Measurements from ENCODE around the gene GINS1. TPM values are rescaled to one million over a fixed set of nuclear protein-coding genes. Genes with fewer than 3 reads are reported as not detected.

Gene GINS1
- total RNA-seq, 1 donor from 2014 or later = 6.6 TPM

- H3K27ac ChIP-seq (ENCODE audit: low read depth, low read length) = no peak overlapping the region
Observed at GRCh38 chr20:25378884-25379733, 28.4 kb upstream of the GINS1 start.

GRCh38 chr20:25380945-25381614 is 26.4 kb upstream of the GINS1 start:
- Histone ChIP-seq H3K9me3 (ENCODE audit: insufficient read depth, low read depth, low read length) (no peaks in the 10 kb centered on the region), H3K4me1 (ENCODE audit: insufficient read depth, low read length) (peaks cover 2% of the 10 kb centered on the region), H3K36me3 (ENCODE audit: insufficient read depth, low read length) (peaks cover 3% of the 10 kb centered on the region), H3K27ac (ENCODE audit: low read depth, low read length) (no peak overlapping the region), H3K27me3 (ENCODE audit: insufficient read depth, low read length) (no peaks in the 10 kb centered on the region), H3K4me3 (ENCODE audit: insufficient read depth, low read depth, low read length) (no peak overlapping the region), H3K79me2 (ENCODE audit: insufficient read depth, low read length) (peaks cover 89% of the 10 kb centered on the region), H2AFZ (ENCODE audit: low read depth, low read length) (no peak overlapping the region), H3K4me2 (ENCODE audit: low read length) (no peak overlapping the region), H4K20me1 (ENCODE audit: insufficient read depth, low read length) (peaks cover 48% of the 10 kb centered on the region), H3K9ac (ENCODE audit: low read length) (no peak overlapping the region)
- H3K36me3 Mint-ChIP-seq (ENCODE audit: low read depth, unreplicated experiment) = peaks cover 9% of the 10 kb centered on the region
- H3K4me3 Mint-ChIP-seq (ENCODE audit: unreplicated experiment) = no peak overlapping the region
- H3K27me3 Mint-ChIP-seq (ENCODE audit: low read depth, unreplicated experiment) = no peaks in the 10 kb centered on the region
- H3K27ac Mint-ChIP-seq (ENCODE audit: unreplicated experiment) = no peak overlapping the region
- H3K4me1 Mint-ChIP-seq (ENCODE audit: low read depth, unreplicated experiment) = peaks cover 19% of the 10 kb centered on the region
- TF ChIP-seq CTCF (IDR thresholded peaks at IDR 0.05; ENCODE audit: insufficient read depth, low read depth, low read length) = no peak
- no peak for TF ChIP-seq EZH2 (IDR thresholded peaks at IDR 0.05; ENCODE audit: insufficient read depth, low read length)
- H3K9me3 Mint-ChIP-seq (ENCODE audit: unreplicated experiment) = no peaks in the 10 kb centered on the region
- DNase-seq (ENCODE audit: low read depth) (no peak), FAIRE-seq (no peak)

More at GRCh38 chr20:25378884-25379733, 28.4 kb upstream of the GINS1 start:
- peaks cover 2% of the 10 kb centered on the region for H3K4me1 ChIP-seq (ENCODE audit: insufficient read depth, low read length)
- Mint-ChIP-seq H3K4me1 (ENCODE audit: low read depth, unreplicated experiment) (peaks cover 25% of the 10 kb centered on the region), H3K27me3 (ENCODE audit: low read depth, unreplicated experiment) (no peaks in the 10 kb centered on the region), H3K36me3 (ENCODE audit: low read depth, unreplicated experiment) (peaks cover 19% of the 10 kb centered on the region), H3K9me3 (ENCODE audit: unreplicated experiment) (no peaks in the 10 kb centered on the region), H3K4me3 (ENCODE audit: unreplicated experiment) (no peak overlapping the region), H3K27ac (ENCODE audit: unreplicated experiment) (peak overlapping the region; percentile 35)
- peaks cover 48% of the 10 kb centered on the region for H4K20me1 ChIP-seq (ENCODE audit: insufficient read depth, low read length)
- peaks cover 3% of the 10 kb centered on the region for H3K36me3 ChIP-seq (ENCODE audit: insufficient read depth, low read length)
- no peak overlapping the region for H3K4me2 ChIP-seq (ENCODE audit: low read length)
- H3K79me2 ChIP-seq (ENCODE audit: insufficient read depth, low read length) = peaks cover 86% of the 10 kb centered on the region
- H3K27me3 ChIP-seq (ENCODE audit: insufficient read depth, low read length) = no peaks in the 10 kb centered on the region
- no peaks in the 10 kb centered on the region for H3K9me3 ChIP-seq (ENCODE audit: insufficient read depth, low read depth, low read length)
- FAIRE-seq (no peak), DNase-seq (ENCODE audit: low read depth) (no peak)
- H2AFZ ChIP-seq (ENCODE audit: low read depth, low read length) = no peak overlapping the region
- TF ChIP-seq CTCF (IDR thresholded peaks at IDR 0.05; ENCODE audit: insufficient read depth, low read depth, low read length) (no peak), EZH2 (IDR thresholded peaks at IDR 0.05; ENCODE audit: insufficient read depth, low read length) (no peak)
- H3K9ac ChIP-seq (ENCODE audit: low read length) = no peak overlapping the region
- H3K4me3 ChIP-seq (ENCODE audit: insufficient read depth, low read depth, low read length) = no peak overlapping the region
